Esophagus muscularis mucosa (tissue), 4 donors: Measurements from ENCODE around the gene BAG5. TPM values are rescaled to one million over a fixed set of nuclear protein-coding genes. Genes with fewer than 3 reads are reported as not detected.

Source experiments
- DNase-seq: peaks from one replicate; pipeline ENCODE4 v3.0.0-alpha.2; 2017; ENCODE audit errors: extremely low spot score
- H3K27ac ChIP-seq, 4 donors: fragments of 200-600 bp; sonication (generic); replicated peaks in 1 of 4; 1 replicate in 3 of 4; 2 replicates in 1 of 4; pipeline ENCODE4 v1.5.1; 2016 to 2019; ENCODE audit warnings: mild to moderate bottlenecking in 1 of 4
- H3K27me3 ChIP-seq, 4 donors: fragments of 200-600 bp; sonication (generic); one replicate each; pipeline versions ENCODE4 v1.5.1 to v1.6.0; 2016 to 2019
- H3K36me3 ChIP-seq, 4 donors: fragments of 200-600 bp; sonication (generic); one replicate each; pipeline ENCODE4 v1.5.1; 2016 to 2019
- H3K4me1 ChIP-seq, 4 donors: fragments of 200-600 bp; sonication (generic); one replicate each; pipeline ENCODE4 v1.5.1; 2016 to 2019
- H3K4me3 ChIP-seq, 4 donors: fragments of 200-600 bp; sonication (generic); 1 replicate in 2 of 4; 2 replicates in 2 of 4; pipeline ENCODE4 v1.5.1; 2016 to 2019; ENCODE audit warnings: mild to moderate bottlenecking in 4 of 4, moderate library complexity in 1 of 4
- H3K9me3 ChIP-seq, 4 donors: fragments of 200-600 bp; sonication (generic); 1 replicate in 3 of 4; 2 replicates in 1 of 4; pipeline ENCODE4 v1.5.1; 2016 to 2019
- EP300 ChIP-seq: sonication (generic); formaldehyde crosslinking; IDR thresholded peaks from one replicate; pipeline ENCODE4 v1.6.1; 2017; ENCODE audit warnings: antibody characterized with exemption
- POLR2A ChIP-seq: fragments of 450-650 bp; IDR thresholded peaks from one replicate; pipeline ENCODE4 v1.6.1; 2017; ENCODE audit warnings: antibody characterized with exemption, moderate library complexity, mild to moderate bottlenecking, low read depth
- POLR2AphosphoS5 ChIP-seq, 2 donors: sonication (generic); formaldehyde crosslinking; IDR thresholded peaks; one replicate each; pipeline ENCODE4 v1.6.1; 2017; ENCODE audit warnings: antibody characterized with exemption in 2 of 2
- WGBS: methylation state at CpG from one replicate; pipeline ENCODE4 v1.1.5; 2018; 5-methylcytosine and 5-hydroxymethylcytosine counted together
- intact Hi-C: fragments of 100-400 bp; cut with DNase I; formaldehyde crosslinking; loops from one replicate; pipeline ENCODE4 v1.15.1; 2023
- total RNA-seq, 4 donors: library from RNA; depleted of rRNA; stranded (reverse); fragments of >200 nt; gene quantifications; one replicate each; pipeline versions ENCODE4 v1.1.0 to v1.2.1, GENCODE V29; 2016
- TF ChIP-seq, protein P1 (sequence below), 3 experiments: fragments of 200-600 bp in 2 of 3; fragments of 450-650 bp in 1 of 3; sonication (generic) in 2 of 3; IDR thresholded peaks; one replicate each; pipeline ENCODE4 v1.5.1; 2017 to 2019; ENCODE audit warnings: antibody characterized with exemption in 3 of 3, mild to moderate bottlenecking in 2 of 3, moderate library complexity in 1 of 3

The BAG5 gene
- total RNA-seq, 4 donors from 2014 or later: 27.4 to 34.7 (median 28.3) TPM

DNA sequence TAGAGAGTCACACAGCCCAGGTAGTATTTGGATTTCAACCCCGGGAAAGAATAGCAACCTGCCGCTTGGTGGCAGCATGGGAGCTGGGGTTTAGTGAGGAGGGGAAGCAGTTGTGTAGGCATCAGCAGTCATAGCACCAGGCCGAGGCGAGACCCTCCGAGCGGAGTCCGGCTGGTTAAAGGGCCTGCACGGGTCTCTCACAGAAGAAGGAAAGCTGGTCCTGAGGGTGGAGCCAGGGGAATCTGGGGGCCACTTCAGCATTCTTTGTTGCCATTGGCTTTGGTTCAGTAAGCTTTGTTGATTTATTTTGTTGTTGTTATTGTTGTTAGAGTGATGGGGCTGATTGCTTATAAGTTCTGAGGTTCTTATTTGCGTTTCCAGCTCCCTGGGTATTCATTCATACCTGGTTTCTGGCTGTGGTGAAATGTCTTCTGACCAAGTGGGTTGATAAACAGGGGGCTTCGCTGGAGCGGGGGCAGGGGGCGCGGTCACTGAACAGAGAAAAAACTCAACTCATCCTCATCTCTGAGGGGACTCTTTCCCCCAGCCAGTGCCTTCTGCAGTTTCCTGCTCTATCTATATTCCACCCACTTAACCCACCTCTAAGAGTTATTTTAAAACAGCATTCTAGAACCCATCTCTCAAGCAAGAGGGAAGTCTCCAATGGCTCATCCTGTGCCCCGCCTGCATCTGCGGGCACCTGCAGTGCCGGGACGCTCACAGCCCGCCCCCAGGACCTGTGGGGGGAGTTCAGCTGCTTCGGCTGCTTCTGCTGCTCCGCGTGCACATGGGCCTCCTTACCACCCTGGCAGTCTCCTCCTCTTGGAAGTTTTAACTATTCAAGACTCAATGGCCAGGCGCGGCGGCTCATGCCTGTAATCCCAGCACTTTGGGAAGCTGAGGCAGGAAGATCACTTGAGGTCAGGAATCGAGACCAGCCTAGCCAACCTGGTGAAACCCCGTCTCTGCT, 51.4 kb downstream of the BAG5 start:
- intact Hi-C loops: no loop called here
- no peak for DNase-seq
- no peak for TF ChIP-seq EP300
- TF ChIP-seq POLR2AphosphoS5 (IDR thresholded peaks at IDR 0.05): no peak
- TF ChIP-seq POLR2A: no peak
- TF ChIP-seq, protein P1, sequence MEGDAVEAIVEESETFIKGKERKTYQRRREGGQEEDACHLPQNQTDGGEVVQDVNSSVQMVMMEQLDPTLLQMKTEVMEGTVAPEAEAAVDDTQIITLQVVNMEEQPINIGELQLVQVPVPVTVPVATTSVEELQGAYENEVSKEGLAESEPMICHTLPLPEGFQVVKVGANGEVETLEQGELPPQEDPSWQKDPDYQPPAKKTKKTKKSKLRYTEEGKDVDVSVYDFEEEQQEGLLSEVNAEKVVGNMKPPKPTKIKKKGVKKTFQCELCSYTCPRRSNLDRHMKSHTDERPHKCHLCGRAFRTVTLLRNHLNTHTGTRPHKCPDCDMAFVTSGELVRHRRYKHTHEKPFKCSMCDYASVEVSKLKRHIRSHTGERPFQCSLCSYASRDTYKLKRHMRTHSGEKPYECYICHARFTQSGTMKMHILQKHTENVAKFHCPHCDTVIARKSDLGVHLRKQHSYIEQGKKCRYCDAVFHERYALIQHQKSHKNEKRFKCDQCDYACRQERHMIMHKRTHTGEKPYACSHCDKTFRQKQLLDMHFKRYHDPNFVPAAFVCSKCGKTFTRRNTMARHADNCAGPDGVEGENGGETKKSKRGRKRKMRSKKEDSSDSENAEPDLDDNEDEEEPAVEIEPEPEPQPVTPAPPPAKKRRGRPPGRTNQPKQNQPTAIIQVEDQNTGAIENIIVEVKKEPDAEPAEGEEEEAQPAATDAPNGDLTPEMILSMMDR (IDR thresholded peaks at IDR 0.05): no peak
- Histone ChIP-seq H3K27ac (no peak overlapping the region), H3K36me3 (peaks cover 0 to 61% (median 45%) of the 10 kb centered on the region in 4 donors), H3K4me3 (no peak overlapping the region), H3K4me1 (peaks cover 14 to 24% (median 21%) of the 10 kb centered on the region in 4 donors), H3K9me3 (no peaks in the 10 kb centered on the region), H3K27me3 (no peaks in the 10 kb centered on the region)
- 92% methylated on average over 22 of the region's 26 CpGs for WGBS

DNA sequence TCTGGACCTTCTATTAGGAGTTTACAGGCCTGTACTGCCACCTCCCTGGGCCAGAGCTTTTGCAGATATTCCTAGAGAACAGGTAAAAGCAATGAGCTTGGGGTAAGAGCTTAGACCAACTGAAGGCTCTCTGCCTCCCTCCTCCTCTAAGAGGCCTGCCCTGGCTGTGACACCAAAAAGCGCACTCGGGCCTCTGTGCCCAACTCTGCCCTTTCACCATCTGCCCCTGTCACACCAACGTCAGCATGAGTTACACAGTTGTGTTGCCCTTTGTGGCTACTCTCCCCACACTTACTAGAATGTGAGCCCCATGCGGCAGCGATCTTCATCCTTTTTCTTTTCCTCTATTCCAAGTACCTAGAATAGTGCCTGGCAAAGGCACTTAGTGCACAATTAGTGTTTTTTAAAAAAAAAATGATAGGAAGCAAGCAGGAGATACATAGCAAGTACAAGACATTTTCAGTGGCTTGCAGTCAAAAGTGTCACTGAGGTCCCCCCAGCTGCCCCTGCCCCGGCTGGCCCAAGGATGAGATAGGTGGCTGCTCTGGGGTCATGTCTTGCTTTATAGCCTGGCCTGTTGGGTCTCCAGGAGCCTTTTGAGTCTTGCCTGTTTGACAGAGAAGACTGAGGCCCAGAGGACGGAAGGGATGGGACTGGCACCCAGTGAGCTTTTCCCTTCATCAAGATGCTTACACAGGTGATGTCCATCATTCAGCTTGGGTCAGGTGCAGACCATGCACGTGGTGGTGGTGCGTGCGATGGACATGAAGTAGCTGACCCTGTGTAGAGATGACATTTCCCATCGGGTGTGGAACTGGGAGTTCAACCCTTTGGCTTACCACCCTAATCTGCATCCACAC, 52.4 kb downstream of the BAG5 start:
- intact Hi-C loops: no loop called here
- TF ChIP-seq POLR2A: no peak
- no peak for TF ChIP-seq POLR2AphosphoS5 (IDR thresholded peaks at IDR 0.05)
- TF ChIP-seq, protein P1 (IDR thresholded peaks at IDR 0.05): no peak
- no peak for TF ChIP-seq EP300
- Histone ChIP-seq H3K9me3 (no peaks in the 10 kb centered on the region), H3K4me3 (no peak overlapping the region), H3K36me3 (peaks cover 0 to 70% (median 54%) of the 10 kb centered on the region in 4 donors), H3K27ac (no peak overlapping the region), H3K4me1 (peaks cover 14 to 26% (median 21%) of the 10 kb centered on the region in 4 donors), H3K27me3 (no peaks in the 10 kb centered on the region)
- WGBS: 85% methylated on average over 10 of the region's 11 CpGs
- DNase-seq: no peak

DNA sequence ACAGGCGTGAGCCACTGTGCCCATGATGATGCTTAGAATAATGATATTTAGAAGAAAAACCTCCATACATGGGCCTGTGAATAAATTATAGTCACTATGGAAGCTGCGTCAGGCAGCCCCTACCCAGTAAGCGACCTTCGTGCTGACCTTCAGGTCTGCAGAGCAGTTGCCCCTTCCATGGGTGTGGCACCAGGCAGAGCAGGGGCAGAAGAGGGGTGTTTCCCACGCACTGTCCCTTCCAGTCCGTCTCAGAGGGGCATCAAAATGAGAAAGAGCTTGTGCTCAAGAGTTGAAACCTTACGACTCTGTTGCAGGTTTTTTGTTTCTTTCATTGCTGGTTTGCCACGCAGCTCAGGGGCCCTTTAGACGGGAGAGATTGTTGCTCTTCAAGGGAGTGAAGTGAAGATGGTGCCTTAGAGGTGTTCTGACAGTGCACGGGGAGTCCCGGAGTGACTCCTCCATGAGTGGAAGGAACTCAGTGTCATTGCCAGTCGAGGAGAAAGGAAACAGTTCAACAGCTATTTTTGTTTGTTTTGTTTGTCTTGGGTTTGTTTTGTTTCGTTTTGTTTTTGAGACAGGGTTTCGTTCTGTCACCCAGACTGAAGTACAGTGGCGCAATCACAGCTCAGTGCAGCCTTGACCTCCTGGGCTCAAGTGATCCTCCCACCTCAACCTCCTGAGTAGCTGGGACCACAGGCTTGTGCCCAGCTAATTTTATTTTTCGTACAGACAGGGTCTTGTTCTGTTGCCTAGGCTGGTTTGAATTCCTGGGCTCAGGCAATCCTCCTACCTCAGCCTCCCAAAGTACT, 53.7 kb downstream of the BAG5 start:
- TF ChIP-seq, protein P1 (IDR thresholded peaks at IDR 0.05): no peak
- TF ChIP-seq POLR2AphosphoS5 (IDR thresholded peaks at IDR 0.05) (no peak), EP300 (no peak), POLR2A (no peak)
- 91% methylated on average over 16 of the region's 16 CpGs for WGBS
- no peaks in the 10 kb centered on the region for H3K27me3 ChIP-seq
- H3K4me3 ChIP-seq: no peak overlapping the region
- H3K4me1 ChIP-seq: peaks cover 14 to 21% (median 16%) of the 10 kb centered on the region in 4 donors
- H3K36me3 ChIP-seq: peaks cover 8 to 84% (median 68%) of the 10 kb centered on the region in 4 donors
- DNase-seq: no peak
- H3K27ac ChIP-seq: no peak overlapping the region
- intact Hi-C loops: no loop called here
- H3K9me3 ChIP-seq: no peaks in the 10 kb centered on the region

DNA sequence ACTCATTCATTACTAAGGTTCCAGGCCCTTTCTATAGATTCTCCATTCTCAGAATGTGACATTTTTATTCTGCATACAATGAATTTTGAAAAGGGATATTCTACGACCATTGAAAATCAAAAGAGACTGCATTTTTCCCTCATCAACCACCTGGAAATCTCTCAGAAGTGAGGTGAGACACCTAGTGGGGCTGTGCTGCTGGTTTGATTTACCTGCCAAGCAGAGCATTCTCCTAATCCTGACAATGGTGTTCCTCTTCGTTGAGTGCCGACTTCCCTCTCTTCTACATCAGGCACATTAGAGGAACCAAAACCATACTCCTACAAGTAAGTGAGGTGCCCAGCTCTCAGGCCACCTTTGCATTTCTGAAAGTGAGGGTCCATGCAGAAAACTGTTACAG, 54.7 kb downstream of the BAG5 start:
- intact Hi-C loops: no loop called here
- TF ChIP-seq, protein P1 (IDR thresholded peaks at IDR 0.05): no peak
- TF ChIP-seq POLR2AphosphoS5 (IDR thresholded peaks at IDR 0.05): no peak
- TF ChIP-seq EP300: no peak
- TF ChIP-seq POLR2A: no peak
- H3K27me3 ChIP-seq: no peaks in the 10 kb centered on the region
- peaks cover 6 to 11% (median 6%) of the 10 kb centered on the region in 4 donors for H3K4me1 ChIP-seq
- H3K9me3 ChIP-seq: no peaks in the 10 kb centered on the region
- no peak for DNase-seq
- WGBS: 87% methylated on average over 3 of the region's 3 CpGs
- H3K4me3 ChIP-seq: no peak overlapping the region
- no peak overlapping the region for H3K27ac ChIP-seq
- H3K36me3 ChIP-seq: peaks cover 17 to 87% (median 78%) of the 10 kb centered on the region in 4 donors
